ENCODE measurements around the gene COTL1. TPM values are rescaled to one million over a fixed set of nuclear protein-coding genes. Genes with fewer than 3 reads are reported as not detected.

Gene COTL1
- total RNA-seq, 1 experiment from 2014 or later, result 102 TPM

- TF ChIP-seq, protein P1, sequence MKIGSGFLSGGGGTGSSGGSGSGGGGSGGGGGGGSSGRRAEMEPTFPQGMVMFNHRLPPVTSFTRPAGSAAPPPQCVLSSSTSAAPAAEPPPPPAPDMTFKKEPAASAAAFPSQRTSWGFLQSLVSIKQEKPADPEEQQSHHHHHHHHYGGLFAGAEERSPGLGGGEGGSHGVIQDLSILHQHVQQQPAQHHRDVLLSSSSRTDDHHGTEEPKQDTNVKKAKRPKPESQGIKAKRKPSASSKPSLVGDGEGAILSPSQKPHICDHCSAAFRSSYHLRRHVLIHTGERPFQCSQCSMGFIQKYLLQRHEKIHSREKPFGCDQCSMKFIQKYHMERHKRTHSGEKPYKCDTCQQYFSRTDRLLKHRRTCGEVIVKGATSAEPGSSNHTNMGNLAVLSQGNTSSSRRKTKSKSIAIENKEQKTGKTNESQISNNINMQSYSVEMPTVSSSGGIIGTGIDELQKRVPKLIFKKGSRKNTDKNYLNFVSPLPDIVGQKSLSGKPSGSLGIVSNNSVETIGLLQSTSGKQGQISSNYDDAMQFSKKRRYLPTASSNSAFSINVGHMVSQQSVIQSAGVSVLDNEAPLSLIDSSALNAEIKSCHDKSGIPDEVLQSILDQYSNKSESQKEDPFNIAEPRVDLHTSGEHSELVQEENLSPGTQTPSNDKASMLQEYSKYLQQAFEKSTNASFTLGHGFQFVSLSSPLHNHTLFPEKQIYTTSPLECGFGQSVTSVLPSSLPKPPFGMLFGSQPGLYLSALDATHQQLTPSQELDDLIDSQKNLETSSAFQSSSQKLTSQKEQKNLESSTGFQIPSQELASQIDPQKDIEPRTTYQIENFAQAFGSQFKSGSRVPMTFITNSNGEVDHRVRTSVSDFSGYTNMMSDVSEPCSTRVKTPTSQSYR (CRISPR knock-in tag; IDR thresholded peaks at IDR 0.05), result no peak
- no peak for TF ChIP-seq ATF6 (CRISPR knock-in tag; IDR thresholded peaks at IDR 0.05)
These were observed 88.3 kb downstream of the COTL1 start (continued) for GRCh38 chr16:84529607-84530006.

- Mint-ChIP-seq H3K27me3 (ENCODE audit: low read depth) (peaks cover 9% of the 10 kb centered on the region), H3K36me3 (peaks cover 9% of the 10 kb centered on the region), H3K4me1 (peaks cover 36% of the 10 kb centered on the region), H3K9me3 (peaks cover 17% of the 10 kb centered on the region), H3K27ac (no peak overlapping the region), H3K4me3 (no peak overlapping the region)
- ATAC-seq, result no peak
- no peak for DNase-seq (ENCODE audit: low spot score)
- ChIA-PET POLR2A (interaction anchor here (0.6 to 1.4 kb wide), 3 partner anchors 10 to 33 kb away, joined by 3 to 5 read pairs (median 3); no protein-coding TSS in a partner anchor), CTCF (interaction anchor here (0.7 to 2.3 kb wide), 5 partner anchors 17 to 211 kb away, joined by 3 to 10 read pairs (median 6); no protein-coding TSS in a partner anchor)
- TF ChIP-seq, protein P2, sequence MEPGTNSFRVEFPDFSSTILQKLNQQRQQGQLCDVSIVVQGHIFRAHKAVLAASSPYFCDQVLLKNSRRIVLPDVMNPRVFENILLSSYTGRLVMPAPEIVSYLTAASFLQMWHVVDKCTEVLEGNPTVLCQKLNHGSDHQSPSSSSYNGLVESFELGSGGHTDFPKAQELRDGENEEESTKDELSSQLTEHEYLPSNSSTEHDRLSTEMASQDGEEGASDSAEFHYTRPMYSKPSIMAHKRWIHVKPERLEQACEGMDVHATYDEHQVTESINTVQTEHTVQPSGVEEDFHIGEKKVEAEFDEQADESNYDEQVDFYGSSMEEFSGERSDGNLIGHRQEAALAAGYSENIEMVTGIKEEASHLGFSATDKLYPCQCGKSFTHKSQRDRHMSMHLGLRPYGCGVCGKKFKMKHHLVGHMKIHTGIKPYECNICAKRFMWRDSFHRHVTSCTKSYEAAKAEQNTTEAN (CRISPR knock-in tag; IDR thresholded peaks at IDR 0.05), result no peak
- TF ChIP-seq GRHL2 (CRISPR knock-in tag; IDR thresholded peaks at IDR 0.05; ENCODE audit: insufficient replicate concordance, severe bottlenecking), result no peak
- no peak for TF ChIP-seq GTF2I (CRISPR knock-in tag; conservative IDR thresholded peaks at IDR 0.05)
- TF ChIP-seq OVOL2 (CRISPR knock-in tag; IDR thresholded peaks at IDR 0.05; ENCODE audit: borderline replicate concordance), result no peak
- TF ChIP-seq TCF7 (CRISPR knock-in tag; IDR thresholded peaks at IDR 0.05; ENCODE audit: low read depth), result no peak
- no peak for TF ChIP-seq CBFB (CRISPR knock-in tag; IDR thresholded peaks at IDR 0.05; ENCODE audit: low read depth)
- no peak for TF ChIP-seq ATF6 (CRISPR knock-in tag; IDR thresholded peaks at IDR 0.05)
- TF ChIP-seq ZNF219 (CRISPR knock-in tag; IDR thresholded peaks at IDR 0.05; ENCODE audit: borderline replicate concordance), result no peak
- no peak for TF ChIP-seq MYBL2 (CRISPR knock-in tag; IDR thresholded peaks at IDR 0.05)
- TF ChIP-seq NFE2L1 (CRISPR knock-in tag; IDR thresholded peaks at IDR 0.05), result no peak
- TF ChIP-seq ZNF671 (CRISPR knock-in tag; IDR thresholded peaks at IDR 0.05), result no peak
- no peak for TF ChIP-seq TEAD1 (CRISPR knock-in tag; IDR thresholded peaks at IDR 0.05)
These were observed 89.6 kb downstream of the COTL1 start for GRCh38 chr16:84528322-84528721.

GRCh38 chr16:84527532-84528269, 90.2 kb downstream of the COTL1 start:
- H3K4me1 Mint-ChIP-seq, result peaks cover 31% of the 10 kb centered on the region
- POLR2A ChIA-PET, result interaction anchor here (0.6 to 1.4 kb wide), 3 partner anchors 9 to 33 kb away, joined by 3 to 5 read pairs (median 3); no protein-coding TSS in a partner anchor
- TF ChIP-seq NR3C1 (CRISPR knock-in tag; conservative IDR thresholded peaks at IDR 0.05; ENCODE audit: low read depth) (no peak), PRRX2 (CRISPR knock-in tag; IDR thresholded peaks at IDR 0.05) (no peak), MYBL2 (CRISPR knock-in tag; IDR thresholded peaks at IDR 0.05) (no peak), SP1 (CRISPR knock-in tag; conservative IDR thresholded peaks at IDR 0.05) (no peak), GRHL2 (CRISPR knock-in tag; IDR thresholded peaks at IDR 0.05; ENCODE audit: insufficient replicate concordance, severe bottlenecking) (no peak), ZNF512 (CRISPR knock-in tag; IDR thresholded peaks at IDR 0.05; ENCODE audit: borderline replicate concordance) (no peak), NR1H2 (CRISPR knock-in tag; IDR thresholded peaks at IDR 0.05) (no peak)
- ATAC-seq (no peak), DNase-seq (ENCODE audit: low spot score) (no peak)
- H3K4me3 Mint-ChIP-seq, result no peak overlapping the region
- H3K27ac Mint-ChIP-seq, result no peak overlapping the region
- H3K9me3 Mint-ChIP-seq, result peaks cover 21% of the 10 kb centered on the region
- H3K36me3 Mint-ChIP-seq, result peaks cover 9% of the 10 kb centered on the region
- H3K27me3 Mint-ChIP-seq (ENCODE audit: low read depth), result peaks cover 9% of the 10 kb centered on the region
- CTCF ChIA-PET, result interaction anchor here (0.5 to 2.3 kb wide), 7 partner anchors 17 to 424 kb away, joined by 3 to 10 read pairs (median 4); no protein-coding TSS in a partner anchor

Data from WTC11 (cell line).